GM19023 (cell line): Measurements from ENCODE around the gene C21orf91.
"Not testable (repeated sequence)": the region's sequence is repeated elsewhere in the genome, so short reads cannot be mapped to it uniquely, and the experiment has no call there.

ENCODE experiments used
- ATAC-seq: cut with Tn5 transposase; IDR thresholded peaks from one replicate; pipeline ENCODE4 v1.9.1; 2021; ENCODE audit warnings: mild to moderate bottlenecking, moderate library complexity; ENCODE audit not compliant: unreplicated experiment

Gene C21orf91

GRCh38 chr21:17779980-17780379 lies 39.2 kb downstream of the C21orf91 start:
- no peak for ATAC-seq

- no peak for ATAC-seq
Measured at GRCh38 chr21:17779496-17779895, 39.7 kb downstream of the C21orf91 start.

- ATAC-seq: no peak
Measured at GRCh38 chr21:17777072-17777765, 41.9 kb downstream of the C21orf91 start.

- peak; percentile 80 for ATAC-seq
Measured at GRCh38 chr21:17775431-17776126, 43.6 kb downstream of the C21orf91 start.

- not testable (repeated sequence) for ATAC-seq
Measured at GRCh38 chr21:17775021-17775420, 44.1 kb downstream of the C21orf91 start.

GRCh38 chr21:17769447-17769845 lies 49.7 kb downstream of the C21orf91 start:
- ATAC-seq: no peak

GRCh38 chr21:17768840-17769446 lies 50.2 kb downstream of the C21orf91 start:
- ATAC-seq: no peak

- no peak for ATAC-seq
Measured at GRCh38 chr21:17765207-17765606, 53.9 kb downstream of the C21orf91 start.

- ATAC-seq: no peak
Measured at GRCh38 chr21:17763288-17764037, 55.7 kb downstream of the C21orf91 start.

GRCh38 chr21:17759511-17760178 lies 59.5 kb downstream of the C21orf91 start:
- no peak for ATAC-seq

GRCh38 chr21:17758683-17759082 lies 60.5 kb downstream of the C21orf91 start:
- no peak for ATAC-seq

GRCh38 chr21:17757671-17758070 lies 61.5 kb downstream of the C21orf91 start:
- ATAC-seq: no peak

- no peak for ATAC-seq
Measured at GRCh38 chr21:17753736-17754135, 65.4 kb downstream of the C21orf91 start.

GRCh38 chr21:17752171-17752570 lies 67.0 kb downstream of the C21orf91 start:
- ATAC-seq: no peak

- ATAC-seq: no peak
Measured at GRCh38 chr21:17746920-17747319, 72.2 kb downstream of the C21orf91 start.

- ATAC-seq: no peak
Measured at GRCh38 chr21:17745086-17745485, 74.1 kb downstream of the C21orf91 start.

GRCh38 chr21:17742940-17743592 lies 76.1 kb downstream of the C21orf91 start:
- no peak for ATAC-seq

- no peak for ATAC-seq
Measured at GRCh38 chr21:17742181-17742580, 77.0 kb downstream of the C21orf91 start.
